ENCODE results near the gene S100A6.

The S100A6 gene

DNA sequence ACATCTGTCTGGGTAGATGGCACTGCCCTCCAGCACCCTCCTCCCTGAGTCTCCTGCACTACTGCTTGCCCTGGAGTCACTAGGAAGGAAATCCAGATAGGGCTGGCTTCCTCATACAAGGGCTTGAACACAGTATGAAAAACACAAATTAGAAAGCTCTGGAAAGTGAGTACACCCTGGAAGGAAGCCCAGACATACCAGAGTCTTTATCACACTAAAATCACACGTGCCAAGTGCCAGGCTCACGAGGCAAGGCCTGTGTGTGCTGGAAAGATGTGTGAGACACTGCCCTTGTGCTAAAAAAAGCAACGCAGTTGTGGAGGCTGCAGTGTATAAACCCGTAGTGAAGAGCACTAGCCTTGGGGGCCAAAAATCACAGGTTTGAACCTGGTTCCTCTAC, 47.1 kb downstream of the S100A6 start:
- no peak for TF ChIP-seq JUND (IDR thresholded peaks at IDR 0.05; ENCODE audit: low read depth)
- DNase-seq (ENCODE audit: low read depth in 1 of 2, low spot score in 1 of 2) = no peak
- in situ Hi-C loops (cut with HindIII; ENCODE audit: low pct_unique_long_range_greater_than_20kb, low sequenced_read_pairs) = no loop called here

DNA sequence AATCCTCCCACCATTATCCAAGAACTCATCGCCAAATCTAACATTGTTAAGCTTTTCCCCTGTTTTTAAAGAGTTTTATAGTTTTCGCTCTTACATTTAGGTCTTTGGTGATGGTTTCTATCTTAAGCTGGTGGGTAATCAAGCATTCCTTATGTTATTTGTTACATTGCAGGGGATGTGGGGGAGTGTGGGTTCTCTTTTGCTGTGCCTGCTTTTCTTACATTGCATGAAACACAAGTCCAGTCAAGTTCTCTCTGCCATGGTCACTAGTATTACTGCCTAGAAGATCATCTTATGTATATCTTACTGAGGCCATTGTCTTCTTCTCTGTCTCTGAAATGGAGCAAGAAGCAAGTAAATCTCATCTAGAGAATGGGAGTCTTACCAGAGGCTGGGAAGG, 48.1 kb downstream of the S100A6 start:
- in situ Hi-C loops (cut with HindIII; ENCODE audit: low pct_unique_long_range_greater_than_20kb, low sequenced_read_pairs) = no loop called here
- no peak for TF ChIP-seq JUND (IDR thresholded peaks at IDR 0.05; ENCODE audit: low read depth)
- DNase-seq (ENCODE audit: low read depth in 1 of 2, low spot score in 1 of 2) = no peak

DNA sequence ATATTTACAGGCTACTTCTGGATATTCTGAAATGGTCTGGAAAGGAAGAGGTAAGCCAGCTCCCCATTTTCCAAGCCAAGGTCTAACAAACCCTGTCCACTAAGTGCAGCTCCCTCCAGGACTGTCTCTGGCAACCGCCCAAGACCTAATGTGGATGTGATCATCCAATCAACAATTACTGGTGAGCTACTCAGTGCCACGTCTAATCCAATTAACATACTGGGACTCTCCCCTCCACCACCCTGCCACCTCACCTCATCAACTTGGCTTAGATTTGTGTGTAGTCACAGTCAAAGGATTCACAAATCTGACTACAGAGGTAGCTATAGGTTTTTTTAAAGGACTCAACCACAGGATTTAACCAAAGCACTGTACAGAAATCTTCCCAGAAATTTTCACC, 49.9 kb downstream of the S100A6 start:
- in situ Hi-C loops (cut with HindIII; ENCODE audit: low pct_unique_long_range_greater_than_20kb, low sequenced_read_pairs) = no loop called here
- no peak for TF ChIP-seq JUND (IDR thresholded peaks at IDR 0.05; ENCODE audit: low read depth)
- no peak for DNase-seq (ENCODE audit: low read depth in 1 of 2, low spot score in 1 of 2)
